A673 (cell line): Measurements from ENCODE around the gene ZNF579. TPM values are rescaled to one million over a fixed set of nuclear protein-coding genes. Genes with fewer than 3 reads are reported as not detected.

Source experiments
- BruUV-seq: library from RNA; stranded (reverse); fragments of 400-500 nt; replicated peaks from 2 replicates; lab custom pipeline; 2021; lab: Mats Ljungman, UMichigan
- CTCF ChIA-PET: fragments of 300-600 bp; sonication (Branson Sonifier 250); formaldehyde crosslinking; loops from one replicate; lab custom pipeline; 2022; ENCODE audit warnings: antibody characterized with exemption; lab: Charles Lee
- POLR2A ChIA-PET: fragments of 300-600 bp; sonication (Branson Sonifier 250); formaldehyde crosslinking; loops from one replicate; lab custom pipeline; 2022; ENCODE audit warnings: antibody characterized with exemption; ENCODE audit not compliant: low non-redundant PET; lab: Charles Lee
- DNase-seq: peaks from one replicate; pipeline ENCODE4 v3.0.0-alpha.2; 2015; ENCODE audit warnings: low spot score
- H3K27ac ChIP-seq: fragments of 200-600 bp; sonication (generic); 2 replicates; pipeline ENCODE4 v1.5.1; 2016; ENCODE audit warnings: mixed run types, low read depth, mild to moderate bottlenecking, mixed read lengths, antibody characterized with exemption, low read length; ENCODE audit not compliant: poor library complexity, severe bottlenecking
- H3K27me3 ChIP-seq: fragments of 200-600 bp; sonication (generic); replicated peaks from 2 replicates; pipeline ENCODE4 v1.6.1; 2017; ENCODE audit warnings: mixed run types, low read depth, mild to moderate bottlenecking, mixed read lengths, antibody characterized with exemption, low read length; ENCODE audit not compliant: insufficient read depth, poor library complexity
- H3K36me3 ChIP-seq: fragments of 200-600 bp; sonication (generic); 2 replicates; pipeline ENCODE4 v1.6.1; 2016; ENCODE audit warnings: mixed run types, mild to moderate bottlenecking, mixed read lengths, antibody characterized with exemption, low read length; ENCODE audit not compliant: insufficient read depth, poor library complexity, severe bottlenecking
- H3K4me1 ChIP-seq: fragments of 200-600 bp; sonication (generic); 2 replicates; pipeline ENCODE4 v1.6.1; 2017; ENCODE audit warnings: mixed run types, mild to moderate bottlenecking, mixed read lengths, antibody characterized with exemption, low read length; ENCODE audit not compliant: insufficient read depth, poor library complexity, severe bottlenecking
- H3K4me3 ChIP-seq: fragments of 200-600 bp; sonication (generic); 2 replicates; pipeline ENCODE4 v1.5.1; 2016; ENCODE audit warnings: low read depth, mixed run types, mild to moderate bottlenecking, mixed read lengths, low read length; ENCODE audit not compliant: poor library complexity, severe bottlenecking
- H3K9me3 ChIP-seq: fragments of 200-600 bp; sonication (generic); 2 replicates; pipeline ENCODE4 v1.6.1; 2016; ENCODE audit warnings: mixed run types, low read depth, mild to moderate bottlenecking, mixed read lengths, antibody characterized with exemption, low read length; ENCODE audit not compliant: poor library complexity, severe bottlenecking
- EZH2 ChIP-seq: fragments of 200-600 bp; sonication (generic); IDR thresholded peaks from 2 replicates; pipeline ENCODE4 v1.6.1; 2017; ENCODE audit warnings: borderline replicate concordance, low read depth, mild to moderate bottlenecking, mixed read lengths, antibody characterized with exemption, low read length; ENCODE audit not compliant: poor library complexity, severe bottlenecking
- intact Hi-C: fragments of 100-400 bp; cut with micrococcal nuclease; formaldehyde crosslinking; loops from one replicate; pipeline ENCODE4 v1.10.0; 2022; ENCODE audit not compliant: unreplicated experiment
- total RNA-seq: library from RNA; stranded (reverse); gene quantifications from 2 replicates; pipeline ENCODE4 v1.2.3, GENCODE V29; 2021
- TF ChIP-seq, protein P1 (sequence below): fragments of 300-800, 200-600 bp; sonication (generic); conservative IDR thresholded peaks from 2 replicates; pipeline ENCODE4 v1.5.1; 2017; ENCODE audit warnings: low read depth, mild to moderate bottlenecking, antibody characterized with exemption, low read length, moderate library complexity, mixed read lengths

ZNF579 gene
- total RNA-seq, 1 experiment from 2014 or later, result 27.5 TPM

DNA sequence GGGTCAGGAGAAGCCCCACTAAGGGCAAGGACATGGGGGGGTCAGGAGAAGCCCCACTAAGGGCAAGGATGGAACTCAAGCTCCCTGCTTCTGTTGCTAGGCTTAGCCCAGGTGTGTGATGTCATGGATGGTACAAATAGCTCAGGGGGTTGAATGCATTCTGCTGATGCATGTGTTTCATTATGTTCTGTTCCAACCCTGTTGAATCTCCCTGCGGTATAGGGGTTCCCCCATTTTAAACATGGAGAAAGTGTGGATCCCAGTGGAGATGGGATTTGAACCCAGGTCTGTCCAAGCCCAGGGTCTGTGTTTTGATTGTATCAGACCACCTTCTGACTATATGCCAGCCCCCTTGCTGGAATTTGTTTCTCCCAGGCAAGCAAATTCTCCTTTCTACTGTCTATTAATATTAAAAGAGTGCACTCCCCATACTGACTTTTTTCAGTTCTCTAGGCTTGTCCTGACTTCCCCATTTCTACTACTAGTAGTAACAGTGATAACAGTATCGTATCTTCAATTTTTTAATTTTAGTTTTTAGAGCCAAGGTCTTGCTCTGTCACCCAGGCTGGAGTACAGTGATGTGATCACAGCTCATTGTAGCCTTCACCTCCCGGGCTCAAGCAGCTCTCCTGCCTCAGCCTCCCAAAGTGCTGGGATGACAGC, 31.5 kb upstream of the ZNF579 start:
- ChIA-PET POLR2A (no interaction called here), CTCF (no interaction called here)
- Histone ChIP-seq H3K36me3 (peaks cover 26% of the 10 kb centered on the region), H3K9me3 (no peaks in the 10 kb centered on the region), H3K4me1 (peaks cover under 1% of the 10 kb centered on the region), H3K27ac (no peak overlapping the region), H3K4me3 (no peak overlapping the region), H3K27me3 (no peaks in the 10 kb centered on the region)
- intact Hi-C loops, result no loop called here
- DNase-seq, result no peak
- TF ChIP-seq, protein P1, sequence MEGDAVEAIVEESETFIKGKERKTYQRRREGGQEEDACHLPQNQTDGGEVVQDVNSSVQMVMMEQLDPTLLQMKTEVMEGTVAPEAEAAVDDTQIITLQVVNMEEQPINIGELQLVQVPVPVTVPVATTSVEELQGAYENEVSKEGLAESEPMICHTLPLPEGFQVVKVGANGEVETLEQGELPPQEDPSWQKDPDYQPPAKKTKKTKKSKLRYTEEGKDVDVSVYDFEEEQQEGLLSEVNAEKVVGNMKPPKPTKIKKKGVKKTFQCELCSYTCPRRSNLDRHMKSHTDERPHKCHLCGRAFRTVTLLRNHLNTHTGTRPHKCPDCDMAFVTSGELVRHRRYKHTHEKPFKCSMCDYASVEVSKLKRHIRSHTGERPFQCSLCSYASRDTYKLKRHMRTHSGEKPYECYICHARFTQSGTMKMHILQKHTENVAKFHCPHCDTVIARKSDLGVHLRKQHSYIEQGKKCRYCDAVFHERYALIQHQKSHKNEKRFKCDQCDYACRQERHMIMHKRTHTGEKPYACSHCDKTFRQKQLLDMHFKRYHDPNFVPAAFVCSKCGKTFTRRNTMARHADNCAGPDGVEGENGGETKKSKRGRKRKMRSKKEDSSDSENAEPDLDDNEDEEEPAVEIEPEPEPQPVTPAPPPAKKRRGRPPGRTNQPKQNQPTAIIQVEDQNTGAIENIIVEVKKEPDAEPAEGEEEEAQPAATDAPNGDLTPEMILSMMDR, result no peak
- no peak for TF ChIP-seq EZH2
- BruUV-seq, result no TSS peak

DNA sequence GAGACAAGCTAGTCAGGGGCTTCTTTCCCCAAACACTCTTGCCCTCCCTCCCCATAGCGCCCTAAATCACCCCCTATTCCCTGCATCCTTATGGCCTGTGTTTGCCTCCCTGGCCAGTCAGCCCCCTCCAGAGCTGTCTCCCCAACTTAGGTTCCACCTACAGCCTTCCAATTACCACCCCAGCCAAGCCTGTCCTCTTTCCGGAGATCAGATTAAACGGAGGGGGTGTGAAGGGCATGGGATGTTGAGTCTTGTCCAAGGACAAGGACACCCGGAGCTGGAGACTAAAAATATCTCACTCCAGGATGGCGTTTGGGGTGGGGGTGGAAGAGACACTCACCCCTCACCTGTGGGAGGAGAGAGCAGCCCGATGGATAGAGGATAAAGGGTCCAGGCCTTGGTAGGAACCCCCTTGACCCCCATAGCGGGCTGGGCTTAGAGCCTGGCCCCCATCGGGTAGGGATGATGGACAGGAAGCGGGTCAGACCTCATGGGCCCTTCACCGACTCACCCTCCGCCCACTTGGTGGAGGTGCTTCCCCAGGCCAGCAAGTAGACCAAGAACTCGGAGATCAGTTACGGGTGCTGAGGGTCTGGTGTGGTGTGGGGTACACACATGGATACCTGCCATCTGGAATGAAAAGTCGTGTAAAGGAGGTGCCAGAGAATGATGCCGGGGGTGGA, 30.8 kb upstream of the ZNF579 start:
- intact Hi-C loops, result no loop called here
- BruUV-seq, result no TSS peak

DNA sequence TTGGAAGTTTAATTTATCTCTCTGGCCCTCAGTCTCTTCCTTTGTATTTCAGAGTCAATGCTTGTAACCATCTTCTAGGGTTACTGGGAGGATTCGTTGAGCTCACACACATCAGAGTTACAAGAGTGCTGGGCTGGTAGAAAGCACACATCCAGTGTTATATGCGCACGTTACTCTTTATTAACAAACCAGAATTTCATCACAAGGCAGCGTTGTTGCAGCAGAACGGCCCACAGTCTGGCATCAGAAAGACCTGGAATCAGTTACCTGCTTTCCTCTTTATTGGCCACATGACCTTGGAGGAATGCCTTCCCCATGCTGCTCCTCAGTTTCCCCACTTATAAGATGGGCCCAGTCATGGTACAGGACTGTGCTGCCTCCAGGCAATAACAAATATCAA, 28.7 kb upstream of the ZNF579 start:
- ChIA-PET POLR2A (no interaction called here), CTCF (no interaction called here)
- no TSS peak for BruUV-seq

More for the DNA sequence above, 30.8 kb upstream of the ZNF579 start:
- ChIA-PET CTCF (no interaction called here), POLR2A (no interaction called here)
- Histone ChIP-seq H3K27ac (no peak overlapping the region), H3K4me3 (no peak overlapping the region), H3K36me3 (peaks cover 21% of the 10 kb centered on the region), H3K4me1 (peaks cover 7% of the 10 kb centered on the region), H3K9me3 (no peaks in the 10 kb centered on the region), H3K27me3 (no peaks in the 10 kb centered on the region)
- no peak for TF ChIP-seq EZH2
- TF ChIP-seq, protein P1, result no peak
- no peak for DNase-seq

More for the DNA sequence above, 28.7 kb upstream of the ZNF579 start:
- intact Hi-C loops, result loop anchor here (5.0 kb wide), 1 partner anchor 147 kb away; the partner anchor contains the start of genes C19orf85 and ISOC2
- Histone ChIP-seq H3K27ac (no peak overlapping the region), H3K4me1 (peaks cover 14% of the 10 kb centered on the region), H3K4me3 (no peak overlapping the region), H3K27me3 (no peaks in the 10 kb centered on the region), H3K9me3 (no peaks in the 10 kb centered on the region), H3K36me3 (peaks cover 12% of the 10 kb centered on the region)
- no peak for TF ChIP-seq EZH2
- TF ChIP-seq, protein P1, result no peak
- no peak for DNase-seq
